HepG2 (cell line): ENCODE measurements around the gene DNAAF3. TPM values are rescaled to one million over a fixed set of nuclear protein-coding genes. Genes with fewer than 3 reads are reported as not detected.

Experiments
- ADNP ChIP-seq: sonication (generic); formaldehyde crosslinking; IDR thresholded peaks from 2 replicates; pipeline ENCODE4 v1.4.0; 2020; ENCODE audit warnings: missing genetic modification reagents
- MEIS1 ChIP-seq: sonication (generic); formaldehyde crosslinking; IDR thresholded peaks from 2 replicates; pipeline ENCODE4 v1.9.0; 2021; ENCODE audit warnings: mild to moderate bottlenecking, missing genetic modification reagents, moderate library complexity, borderline replicate concordance
- MXD4 ChIP-seq: IDR thresholded peaks from 2 replicates; pipeline ENCODE4 v1.6.1; 2016; ENCODE audit warnings: mild to moderate bottlenecking, missing biosample characterization, missing genetic modification reagents
- NCOA2 ChIP-seq: sonication (generic); formaldehyde crosslinking; IDR thresholded peaks from 2 replicates; pipeline ENCODE4 v1.8.0; 2022; ENCODE audit warnings: inconsistent platforms
- ONECUT2 ChIP-seq: sonication (generic); formaldehyde crosslinking; IDR thresholded peaks from 2 replicates; pipeline ENCODE4 v1.4.0; 2020; ENCODE audit warnings: missing genetic modification reagents
- PHB2 ChIP-seq: fragments of 450-650 bp; IDR thresholded peaks from 2 replicates; pipeline ENCODE4 v1.6.1; 2018; ENCODE audit not compliant: partially characterized antibody
- ZNF256 ChIP-seq: sonication (generic); formaldehyde crosslinking; conservative IDR thresholded peaks from 2 replicates; pipeline ENCODE4 v1.4.0; 2020; ENCODE audit warnings: missing genetic modification reagents
- ZNF460 ChIP-seq: sonication (generic); formaldehyde crosslinking; IDR thresholded peaks from 2 replicates; pipeline ENCODE4 v1.5.1; 2020; ENCODE audit warnings: missing genetic modification reagents, mild to moderate bottlenecking, borderline replicate concordance
- ZNF720 ChIP-seq: sonication (generic); formaldehyde crosslinking; IDR thresholded peaks from 2 replicates; pipeline ENCODE4 v1.4.0; 2020; ENCODE audit warnings: missing genetic modification reagents
- ZNF746 ChIP-seq: sonication (generic); formaldehyde crosslinking; IDR thresholded peaks from 2 replicates; pipeline ENCODE4 v1.8.0; 2022; ENCODE audit warnings: mild to moderate bottlenecking, missing genetic modification reagents
- ZSCAN20 ChIP-seq: sonication (generic); formaldehyde crosslinking; IDR thresholded peaks from 2 replicates; pipeline ENCODE4 v1.4.0; 2020; ENCODE audit warnings: missing genetic modification reagents, mild to moderate bottlenecking, borderline replicate concordance
- polyA plus RNA-seq, 8 experiments: library from polyadenylated mRNA; depleted of rRNA in 3 of 8; stranded (reverse) in 7 of 8; unstranded in 1 of 8; fragments of >200 nt; fragmentation: Illumina TruSeq in 4 of 8; extraction: Trizol in 4 of 8; gene quantifications; 2 replicates each; pipeline versions ENCODE4 v1.2.1 to v1.2.3, GENCODE V29; 2011 to 2016; ENCODE audit warnings: low read depth in 4 of 8, missing spikeins in 1 of 8, mixed read lengths in 1 of 8; ENCODE audit not compliant: insufficient read depth in 1 of 8
- total RNA-seq, 5 experiments: library from RNA; depleted of rRNA; stranded (reverse); fragments of >200 nt; fragmentation: Illumina TruSeq; extraction: Trizol; gene quantifications; 2 replicates each; pipeline ENCODE4 v1.2.3, GENCODE V29; 2016; ENCODE audit warnings: low read depth in 1 of 5
- TF ChIP-seq, protein P1 (sequence below): fragments of 450-650 bp; IDR thresholded peaks from 2 replicates; pipeline ENCODE4 v1.6.1; 2017; ENCODE audit warnings: mild to moderate bottlenecking
- TF ChIP-seq, protein P2 (sequence below): sonication (generic); formaldehyde crosslinking; IDR thresholded peaks from 2 replicates; pipeline ENCODE4 v1.5.1; 2020; ENCODE audit warnings: missing genetic modification reagents, mild to moderate bottlenecking, borderline replicate concordance
- TF ChIP-seq, protein P3 (sequence below): sonication (generic); formaldehyde crosslinking; IDR thresholded peaks from 2 replicates; pipeline ENCODE4 v1.4.0; 2020; ENCODE audit warnings: mild to moderate bottlenecking, missing genetic modification reagents
- TF ChIP-seq, protein P4 (sequence below): sonication (generic); formaldehyde crosslinking; IDR thresholded peaks from 2 replicates; pipeline ENCODE4 v1.4.0; 2020; ENCODE audit warnings: mild to moderate bottlenecking, missing genetic modification reagents

Gene DNAAF3
- total and polyA plus RNA-seq, 2 of the 13 experiments (the other 11 are each of a cell fraction or from before 2014, with no cell fraction given) = 0.30 to 0.40 TPM

DNA sequence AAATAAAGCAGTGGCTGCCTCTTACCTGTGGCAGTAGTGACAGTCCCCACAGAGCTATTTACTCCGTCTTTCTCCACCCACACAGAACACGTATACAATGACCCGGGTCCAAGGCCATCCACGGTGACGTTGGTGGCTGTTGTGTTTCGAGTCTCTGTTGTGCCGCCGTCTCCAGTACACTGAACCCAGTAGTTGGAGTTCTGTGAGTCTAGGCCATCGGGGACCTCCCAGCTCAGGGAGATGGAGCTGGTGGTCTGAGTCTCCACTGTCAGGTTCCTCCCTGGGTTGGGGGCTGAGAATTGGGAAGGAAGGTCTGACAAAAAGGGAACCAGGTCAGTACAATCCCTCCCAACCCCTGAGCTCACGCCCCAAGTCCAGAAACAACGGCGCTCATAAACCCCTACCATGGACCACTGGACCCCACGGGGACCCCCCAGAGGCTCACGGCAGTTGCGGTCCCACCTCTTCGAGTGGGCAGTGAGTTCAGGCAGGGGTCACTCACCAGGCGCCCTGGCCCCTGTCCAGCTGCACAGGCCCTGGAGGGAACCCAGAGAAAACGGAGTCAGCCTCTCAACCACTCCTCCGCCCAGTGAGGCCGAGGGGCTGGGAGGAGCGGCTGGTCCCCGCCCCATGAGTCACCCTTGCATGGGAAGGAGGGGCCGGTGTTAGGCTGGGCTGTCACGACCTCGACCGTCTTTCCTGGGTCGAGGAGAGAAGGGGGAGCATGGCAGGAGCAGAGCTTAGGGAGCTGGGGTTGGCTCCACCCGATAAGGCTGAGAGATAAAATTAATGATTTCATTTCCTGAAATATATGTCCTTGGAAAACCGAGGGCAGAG, 40.5 kb upstream of the DNAAF3 start (continued):
- TF ChIP-seq, protein P1, sequence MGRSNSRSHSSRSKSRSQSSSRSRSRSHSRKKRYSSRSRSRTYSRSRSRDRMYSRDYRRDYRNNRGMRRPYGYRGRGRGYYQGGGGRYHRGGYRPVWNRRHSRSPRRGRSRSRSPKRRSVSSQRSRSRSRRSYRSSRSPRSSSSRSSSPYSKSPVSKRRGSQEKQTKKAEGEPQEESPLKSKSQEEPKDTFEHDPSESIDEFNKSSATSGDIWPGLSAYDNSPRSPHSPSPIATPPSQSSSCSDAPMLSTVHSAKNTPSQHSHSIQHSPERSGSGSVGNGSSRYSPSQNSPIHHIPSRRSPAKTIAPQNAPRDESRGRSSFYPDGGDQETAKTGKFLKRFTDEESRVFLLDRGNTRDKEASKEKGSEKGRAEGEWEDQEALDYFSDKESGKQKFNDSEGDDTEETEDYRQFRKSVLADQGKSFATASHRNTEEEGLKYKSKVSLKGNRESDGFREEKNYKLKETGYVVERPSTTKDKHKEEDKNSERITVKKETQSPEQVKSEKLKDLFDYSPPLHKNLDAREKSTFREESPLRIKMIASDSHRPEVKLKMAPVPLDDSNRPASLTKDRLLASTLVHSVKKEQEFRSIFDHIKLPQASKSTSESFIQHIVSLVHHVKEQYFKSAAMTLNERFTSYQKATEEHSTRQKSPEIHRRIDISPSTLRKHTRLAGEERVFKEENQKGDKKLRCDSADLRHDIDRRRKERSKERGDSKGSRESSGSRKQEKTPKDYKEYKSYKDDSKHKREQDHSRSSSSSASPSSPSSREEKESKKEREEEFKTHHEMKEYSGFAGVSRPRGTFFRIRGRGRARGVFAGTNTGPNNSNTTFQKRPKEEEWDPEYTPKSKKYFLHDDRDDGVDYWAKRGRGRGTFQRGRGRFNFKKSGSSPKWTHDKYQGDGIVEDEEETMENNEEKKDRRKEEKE = no peak
- TF ChIP-seq, protein P2, sequence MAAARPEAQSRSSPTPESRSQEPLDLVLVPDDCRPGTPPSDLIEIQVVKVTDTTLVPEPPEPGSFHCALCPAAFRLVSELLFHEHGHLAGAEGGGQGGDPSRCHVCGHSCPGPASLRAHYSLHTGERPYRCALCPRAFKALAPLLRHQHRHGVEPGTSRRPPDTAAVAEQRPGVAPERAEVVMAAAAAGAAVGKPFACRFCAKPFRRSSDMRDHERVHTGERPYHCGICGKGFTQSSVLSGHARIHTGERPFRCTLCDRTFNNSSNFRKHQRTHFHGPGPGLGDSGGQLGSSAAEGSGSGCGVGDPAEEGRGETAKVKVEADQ (CRISPR knock-in tag) = 0 out of 2 replicates have a peak, but pooled peaks have one; percentile 50
- TF ChIP-seq ONECUT2 (CRISPR knock-in tag) (no peak), ZNF256 (no peak), ZSCAN20 (CRISPR knock-in tag) (no peak), NCOA2 (peak; percentile 75), ZNF460 (CRISPR knock-in tag) (no peak), MXD4 (CRISPR knock-in tag) (no peak; the same call in 1 of the 2 replicates), ZNF746 (CRISPR knock-in tag) (no peak), ADNP (CRISPR knock-in tag) (no peak), MEIS1 (CRISPR knock-in tag) (no peak), ZNF720 (CRISPR knock-in tag) (no peak), PHB2 (no peak)
- TF ChIP-seq, protein P3, sequence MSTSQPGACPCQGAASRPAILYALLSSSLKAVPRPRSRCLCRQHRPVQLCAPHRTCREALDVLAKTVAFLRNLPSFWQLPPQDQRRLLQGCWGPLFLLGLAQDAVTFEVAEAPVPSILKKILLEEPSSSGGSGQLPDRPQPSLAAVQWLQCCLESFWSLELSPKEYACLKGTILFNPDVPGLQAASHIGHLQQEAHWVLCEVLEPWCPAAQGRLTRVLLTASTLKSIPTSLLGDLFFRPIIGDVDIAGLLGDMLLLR = peak; percentile 46; the same call in 1 of the 2 replicates
- TF ChIP-seq, protein P4, sequence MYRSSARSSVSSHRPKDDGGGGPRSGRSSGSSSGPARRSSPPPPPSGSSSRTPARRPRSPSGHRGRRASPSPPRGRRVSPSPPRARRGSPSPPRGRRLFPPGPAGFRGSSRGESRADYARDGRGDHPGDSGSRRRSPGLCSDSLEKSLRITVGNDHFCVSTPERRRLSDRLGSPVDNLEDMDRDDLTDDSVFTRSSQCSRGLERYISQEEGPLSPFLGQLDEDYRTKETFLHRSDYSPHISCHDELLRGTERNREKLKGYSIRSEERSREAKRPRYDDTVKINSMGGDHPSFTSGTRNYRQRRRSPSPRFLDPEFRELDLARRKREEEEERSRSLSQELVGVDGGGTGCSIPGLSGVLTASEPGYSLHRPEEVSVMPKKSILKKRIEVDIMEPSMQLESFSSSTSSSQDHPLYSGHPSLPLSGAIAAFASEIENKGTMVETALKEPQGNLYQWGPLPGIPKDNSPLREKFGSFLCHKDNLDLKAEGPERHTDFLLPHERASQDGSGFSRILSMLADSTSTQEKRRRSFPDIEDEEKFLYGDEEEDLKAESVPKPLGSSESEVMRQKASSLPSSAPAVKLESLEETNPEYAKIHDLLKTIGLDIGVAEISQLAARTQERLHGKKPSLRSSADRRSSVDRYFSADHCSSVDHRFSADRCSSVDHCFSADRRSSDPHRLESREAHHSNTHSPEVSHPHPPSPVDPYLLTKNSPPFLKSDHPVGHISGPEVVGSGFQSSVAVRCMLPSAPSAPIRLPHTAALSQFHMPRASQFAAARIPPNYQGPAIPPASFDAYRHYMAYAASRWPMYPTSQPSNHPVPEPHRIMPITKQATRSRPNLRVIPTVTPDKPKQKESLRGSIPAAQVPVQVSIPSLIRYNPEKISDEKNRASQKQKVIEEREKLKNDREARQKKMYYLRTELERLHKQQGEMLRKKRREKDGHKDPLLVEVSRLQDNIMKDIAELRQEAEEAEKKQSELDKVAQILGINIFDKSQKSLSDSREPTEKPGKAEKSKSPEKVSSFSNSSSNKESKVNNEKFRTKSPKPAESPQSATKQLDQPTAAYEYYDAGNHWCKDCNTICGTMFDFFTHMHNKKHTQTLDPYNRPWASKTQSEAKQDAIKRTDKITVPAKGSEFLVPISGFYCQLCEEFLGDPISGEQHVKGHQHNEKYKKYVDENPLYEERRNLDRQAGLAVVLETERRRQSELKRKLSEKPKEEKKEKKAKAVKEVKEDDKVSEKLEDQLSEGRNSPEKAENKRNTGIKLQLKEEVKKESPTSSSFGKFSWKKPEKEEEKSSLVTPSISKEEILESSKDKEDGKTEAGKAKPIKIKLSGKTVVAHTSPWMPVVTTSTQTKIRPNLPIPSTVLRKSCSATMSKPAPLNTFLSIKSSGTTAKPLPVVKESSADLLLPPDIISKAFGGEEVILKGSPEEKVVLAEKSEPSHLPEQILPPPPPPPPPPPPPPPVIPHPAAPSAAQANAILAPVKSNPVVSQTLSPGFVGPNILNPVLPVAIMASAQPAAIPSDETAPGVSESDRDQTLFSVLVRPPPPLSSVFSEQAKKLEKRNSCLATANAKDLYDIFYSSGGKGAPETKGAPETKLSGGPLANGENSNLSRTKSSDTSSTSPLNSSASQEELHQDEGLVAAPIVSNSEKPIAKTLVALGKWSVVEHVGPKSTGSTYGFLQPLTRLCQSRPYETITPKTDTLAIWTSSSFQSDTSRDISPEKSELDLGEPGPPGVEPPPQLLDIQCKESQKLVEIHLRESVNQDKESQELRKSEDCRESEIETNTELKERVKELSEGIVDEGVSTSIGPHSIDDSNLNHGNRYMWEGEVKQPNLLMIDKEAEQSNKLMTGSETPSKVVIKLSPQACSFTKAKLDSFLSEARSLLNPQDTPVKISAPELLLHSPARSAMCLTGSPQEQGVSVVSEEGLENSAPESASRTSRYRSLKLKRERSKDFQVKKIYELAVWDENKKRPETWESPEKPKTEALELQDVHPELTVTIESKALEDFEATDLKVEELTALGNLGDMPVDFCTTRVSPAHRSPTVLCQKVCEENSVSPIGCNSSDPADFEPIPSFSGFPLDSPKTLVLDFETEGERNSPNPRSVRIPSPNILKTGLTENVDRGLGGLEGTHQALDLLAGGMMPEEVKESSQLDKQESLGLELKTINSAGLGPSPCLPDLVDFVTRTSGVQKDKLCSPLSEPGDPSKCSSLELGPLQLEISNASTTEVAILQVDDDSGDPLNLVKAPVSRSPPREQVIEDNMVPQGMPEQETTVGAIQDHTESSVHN = no peak
